NCI-H2196 (cell line): ENCODE results near the gene SMARCE1.

Experiments
- DNase-seq: peaks from one replicate; lab custom pipeline; 2025; ENCODE audit not compliant: unreplicated experiment; lab: John Stamatoyannopoulos, UW

Gene SMARCE1

GRCh38 chr17:40612599-40613244 lies 34.9 kb downstream of the SMARCE1 start:
- DNase-seq = no peak

GRCh38 chr17:40611840-40612474 lies 35.7 kb downstream of the SMARCE1 start:
- DNase-seq = no peak

GRCh38 chr17:40610359-40610758 lies 37.3 kb downstream of the SMARCE1 start:
- DNase-seq = no peak

- no peak for DNase-seq
Measured at GRCh38 chr17:40608061-40608581, 39.5 kb downstream of the SMARCE1 start.

- no peak for DNase-seq
Measured at GRCh38 chr17:40607641-40608040, 40.0 kb downstream of the SMARCE1 start.

- DNase-seq = no peak
Measured at GRCh38 chr17:40606548-40607353, 40.9 kb downstream of the SMARCE1 start.

- DNase-seq = no peak
Measured at GRCh38 chr17:40605306-40605705, 42.3 kb downstream of the SMARCE1 start.

GRCh38 chr17:40604327-40605080 lies 43.1 kb downstream of the SMARCE1 start:
- no peak for DNase-seq

GRCh38 chr17:40602445-40603443 lies 44.9 kb downstream of the SMARCE1 start:
- no peak for DNase-seq

- no peak for DNase-seq
Measured at GRCh38 chr17:40600486-40601046, 47.1 kb downstream of the SMARCE1 start.

GRCh38 chr17:40599468-40599763 lies 48.2 kb downstream of the SMARCE1 start:
- DNase-seq = no peak

GRCh38 chr17:40598619-40599467 lies 48.8 kb downstream of the SMARCE1 start:
- no peak for DNase-seq

- no peak for DNase-seq
Measured at GRCh38 chr17:40598301-40598618, 49.4 kb downstream of the SMARCE1 start.

GRCh38 chr17:40597556-40598300 lies 49.9 kb downstream of the SMARCE1 start:
- DNase-seq = no peak

- no peak for DNase-seq
Measured at GRCh38 chr17:40597156-40597555, 50.5 kb downstream of the SMARCE1 start.

- DNase-seq = no peak
Measured at GRCh38 chr17:40596261-40596919, 51.2 kb downstream of the SMARCE1 start.

GRCh38 chr17:40590742-40591141 lies 56.9 kb downstream of the SMARCE1 start:
- DNase-seq = no peak

GRCh38 chr17:40588552-40588951 lies 59.1 kb downstream of the SMARCE1 start:
- DNase-seq = no peak
